GM19351 (cell line): ENCODE results near the gene NOS1AP.

Experiments used
- ATAC-seq: cut with Tn5 transposase; IDR thresholded peaks from one replicate; pipeline ENCODE4 v1.9.1; 2021; ENCODE audit warnings: mild to moderate bottlenecking, moderate library complexity; ENCODE audit not compliant: unreplicated experiment

NOS1AP gene

DNA sequence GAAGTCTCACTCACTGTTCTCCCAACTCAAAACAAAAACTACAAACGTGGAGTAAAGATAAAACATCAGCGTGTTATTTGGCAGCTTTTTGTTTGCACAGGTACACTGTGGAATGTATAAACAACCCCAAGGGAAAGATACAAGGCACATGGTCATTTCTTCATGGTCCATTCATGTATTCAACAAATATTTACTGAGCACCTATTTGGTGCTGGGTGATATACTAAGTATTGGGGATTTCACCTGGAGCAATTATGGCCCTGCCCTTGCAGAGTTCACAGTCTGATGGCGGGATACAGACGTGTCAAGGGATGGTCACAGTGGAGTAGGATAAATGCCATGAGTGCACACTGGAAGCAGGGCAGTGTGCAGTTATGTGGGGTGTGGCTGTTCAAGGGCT is 171.1 kb downstream of the NOS1AP start:
- no peak for ATAC-seq

- no peak for ATAC-seq
Measured at GRCh38 chr1:162242804-162243203, 173.3 kb downstream of the NOS1AP start.

DNA sequence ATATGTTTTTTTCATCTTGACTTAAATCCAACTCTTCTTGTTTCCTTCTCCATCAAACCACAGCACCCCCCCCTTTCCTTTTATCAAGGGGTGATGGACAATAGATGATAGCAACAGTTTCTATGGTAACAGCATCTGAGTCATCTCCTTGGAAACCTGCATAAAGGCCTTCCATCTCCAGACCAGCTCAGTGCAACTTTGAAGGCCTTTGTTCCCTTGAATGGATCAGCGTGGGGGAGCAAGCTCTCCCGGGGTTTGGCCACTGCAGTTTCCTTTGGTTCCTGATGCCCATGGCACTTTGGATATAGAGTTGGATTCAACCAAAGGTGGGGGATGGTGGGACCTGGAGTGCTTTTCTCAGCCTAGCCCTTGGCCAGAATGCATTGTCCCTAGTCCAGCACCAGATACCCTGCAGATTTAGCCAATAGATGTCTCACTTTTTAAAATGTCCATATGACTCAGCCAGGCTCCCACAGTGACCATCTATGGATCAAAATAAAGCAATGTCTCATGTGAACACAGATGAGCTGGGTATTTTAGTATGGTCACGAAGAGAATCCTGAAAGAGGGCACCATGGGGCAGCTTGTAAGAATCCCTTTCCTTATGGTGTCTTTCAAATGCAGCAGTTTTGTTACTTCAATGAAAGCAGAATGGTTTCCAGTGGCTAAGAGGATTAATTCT is 179.5 kb downstream of the NOS1AP start:
- ATAC-seq, result no peak

DNA sequence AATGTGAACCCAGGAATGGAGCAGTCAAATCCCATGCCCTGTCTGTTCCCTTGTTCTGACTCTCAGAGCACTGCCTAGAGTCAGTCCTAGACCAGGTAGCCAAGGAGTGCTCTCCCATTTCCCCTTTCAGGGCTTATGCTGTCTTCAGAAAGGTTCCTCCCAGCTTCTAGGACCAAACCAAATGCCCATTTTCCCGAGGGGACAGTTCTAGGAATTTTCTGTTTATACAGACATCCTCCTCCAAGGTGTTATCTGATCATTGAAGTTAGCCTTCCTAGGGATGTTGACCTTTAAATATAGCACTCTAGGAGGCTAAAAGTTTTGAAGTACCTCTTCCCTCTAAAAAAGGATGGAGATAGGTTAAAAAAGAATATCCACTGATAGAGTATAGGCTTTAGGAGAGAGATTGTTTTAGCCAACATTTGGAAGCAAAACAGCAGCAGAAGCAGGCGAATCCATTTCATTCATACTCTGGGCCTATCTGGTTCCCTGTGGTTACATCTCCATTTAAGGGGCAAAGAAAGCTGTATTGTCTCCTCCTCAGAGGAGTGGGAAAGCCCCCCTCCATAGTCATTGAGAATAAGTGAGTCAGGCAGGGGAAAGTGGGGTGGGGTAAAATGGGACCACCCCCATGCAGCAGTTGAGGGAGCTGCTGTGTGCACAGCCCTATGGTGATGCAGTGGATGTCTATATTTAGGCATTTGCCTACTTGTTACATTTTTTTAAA is 180.7 kb downstream of the NOS1AP start:
- ATAC-seq, result no peak

GRCh38 chr1:162251102-162251501 is 181.6 kb downstream of the NOS1AP start:
- ATAC-seq, result no peak

DNA sequence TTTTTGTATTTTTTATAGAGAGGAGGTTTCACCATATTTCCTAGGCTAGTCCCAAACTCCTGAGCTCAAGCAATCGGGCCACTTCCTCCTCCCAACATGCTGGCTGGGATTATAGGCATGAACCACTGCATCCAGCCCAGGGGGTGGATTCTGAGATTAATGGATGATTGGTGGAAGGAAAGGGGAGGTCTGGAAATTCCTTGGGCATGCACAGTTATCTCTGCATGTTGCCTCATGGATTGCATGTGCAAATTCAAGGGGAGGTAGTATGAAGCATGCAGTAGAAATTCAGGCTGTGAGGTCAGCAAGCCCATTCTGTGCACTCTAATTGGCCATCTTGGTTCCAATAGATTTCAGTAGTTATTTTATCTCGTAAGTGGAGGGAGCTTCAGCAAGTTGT is 182.7 kb downstream of the NOS1AP start:
- no peak for ATAC-seq

GRCh38 chr1:162253790-162254189 is 184.3 kb downstream of the NOS1AP start:
- ATAC-seq, result no peak

DNA sequence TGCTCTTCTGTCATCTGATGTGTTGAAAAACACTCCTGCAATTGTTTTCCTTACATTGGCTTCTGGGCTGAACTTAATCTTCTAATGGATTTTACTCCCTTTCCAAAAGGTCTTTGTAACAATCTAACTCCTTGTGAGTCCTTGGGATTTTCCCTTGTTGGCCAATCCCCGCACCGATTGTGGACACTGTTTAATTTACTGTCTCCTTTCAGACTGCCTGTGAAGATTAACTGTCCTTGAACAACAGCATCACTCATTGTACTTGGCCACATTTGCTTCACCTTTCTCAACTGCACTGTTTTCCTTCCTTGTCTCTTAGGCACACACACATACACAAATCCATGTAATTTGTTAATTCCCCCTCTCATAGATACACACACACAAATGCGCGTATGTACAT is 186.8 kb downstream of the NOS1AP start:
- ATAC-seq, result no peak

- no peak for ATAC-seq
Measured at GRCh38 chr1:162258394-162258793, 188.9 kb downstream of the NOS1AP start.

DNA sequence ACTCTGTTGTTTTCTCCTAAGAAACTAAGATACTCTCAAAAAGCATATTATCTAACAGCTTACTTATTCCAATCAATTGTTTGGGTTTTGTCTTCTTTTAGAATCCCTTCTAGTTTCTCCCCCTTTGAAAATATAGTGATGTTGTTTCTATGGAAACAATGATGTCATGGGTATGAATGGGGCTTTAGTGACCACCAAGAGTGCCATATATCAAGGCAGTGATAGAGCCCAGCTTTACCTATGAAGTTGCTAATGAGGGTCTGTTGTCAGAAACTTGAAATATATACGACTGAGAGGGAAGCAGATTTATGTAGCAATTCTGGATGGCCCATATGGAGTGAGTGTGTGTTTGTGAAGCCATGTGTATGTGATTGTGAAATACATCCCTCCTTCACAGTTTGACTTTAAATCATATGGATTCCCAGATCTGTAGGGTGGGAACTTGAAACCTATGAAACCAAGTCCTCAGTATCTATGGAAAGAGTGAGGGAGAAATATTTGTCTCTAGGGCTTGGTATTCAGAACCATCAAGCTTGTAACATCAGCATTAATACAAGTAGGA is 190.5 kb downstream of the NOS1AP start:
- no peak for ATAC-seq

DNA sequence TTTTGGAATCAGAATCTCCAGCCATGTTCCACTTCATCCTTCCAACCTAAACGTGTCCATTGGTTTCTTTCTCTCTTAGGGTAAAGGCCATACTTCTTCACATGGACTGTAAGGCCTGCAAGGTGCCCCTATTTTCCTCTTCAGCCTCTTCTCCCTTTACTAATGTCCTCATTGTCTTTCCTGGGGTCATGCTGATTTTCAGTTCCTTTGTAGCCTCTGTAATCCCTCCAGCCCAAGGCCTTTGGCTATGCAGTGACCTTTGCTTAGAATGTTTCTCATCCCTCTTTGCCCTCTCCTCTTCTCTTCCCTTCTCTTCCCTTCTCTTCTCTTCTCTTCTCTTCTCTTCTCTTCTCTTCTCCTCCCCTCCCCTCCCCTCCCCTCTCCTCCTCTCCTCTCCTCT is 194.6 kb downstream of the NOS1AP start:
- ATAC-seq, result no peak

- ATAC-seq, result peak; percentile 96
Measured at GRCh38 chr1:162265983-162266382, 196.5 kb downstream of the NOS1AP start.

GRCh38 chr1:162270016-162270770 is 200.7 kb downstream of the NOS1AP start:
- ATAC-seq, result no peak

DNA sequence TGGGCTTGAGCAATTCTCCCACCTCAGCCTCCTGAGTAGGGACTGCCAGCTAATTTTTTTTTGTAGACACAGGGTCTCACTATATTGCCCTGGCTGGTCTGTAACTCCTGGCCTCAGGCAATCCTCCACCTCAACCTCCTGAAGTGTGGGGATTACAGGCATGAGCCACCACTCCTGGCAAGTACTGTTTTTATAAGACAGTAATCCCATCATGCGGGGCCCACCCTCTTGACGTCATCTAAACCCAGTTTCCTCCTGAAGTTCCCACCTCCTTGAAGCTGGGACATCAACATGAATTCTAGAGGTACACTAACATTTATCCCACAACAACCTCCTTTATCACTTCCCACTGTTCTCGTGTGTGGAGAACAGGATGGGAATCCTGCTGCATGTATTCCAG is 202.5 kb downstream of the NOS1AP start:
- ATAC-seq, result no peak

- ATAC-seq, result no peak
Measured at GRCh38 chr1:162272419-162272818, 202.9 kb downstream of the NOS1AP start.

DNA sequence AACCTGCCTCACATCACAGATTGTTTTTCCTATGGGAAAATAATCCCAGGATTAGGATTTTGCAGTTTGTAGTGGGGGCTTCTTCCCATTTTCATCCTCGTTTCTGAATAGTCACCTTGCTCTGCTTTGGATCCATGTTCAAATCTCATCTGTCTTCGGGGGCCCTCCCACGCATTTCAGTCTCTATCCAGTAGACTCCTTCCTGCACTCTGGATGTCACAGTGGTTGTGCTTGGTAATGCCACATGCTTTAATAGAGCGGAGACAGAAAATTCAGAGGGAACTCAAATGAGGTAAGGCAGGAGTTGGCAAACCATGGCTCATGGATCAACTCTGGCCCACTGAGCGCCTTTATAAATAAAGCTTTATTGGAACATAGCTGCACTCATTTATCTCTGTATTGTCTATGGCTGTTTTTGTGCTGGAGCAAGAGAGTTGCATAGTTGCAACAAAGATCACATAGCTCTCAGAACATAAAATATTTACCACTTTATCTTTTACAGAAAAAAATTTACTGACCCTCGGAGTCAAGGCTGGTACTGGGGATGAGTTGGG is 206.2 kb downstream of the NOS1AP start:
- ATAC-seq, result no peak

DNA sequence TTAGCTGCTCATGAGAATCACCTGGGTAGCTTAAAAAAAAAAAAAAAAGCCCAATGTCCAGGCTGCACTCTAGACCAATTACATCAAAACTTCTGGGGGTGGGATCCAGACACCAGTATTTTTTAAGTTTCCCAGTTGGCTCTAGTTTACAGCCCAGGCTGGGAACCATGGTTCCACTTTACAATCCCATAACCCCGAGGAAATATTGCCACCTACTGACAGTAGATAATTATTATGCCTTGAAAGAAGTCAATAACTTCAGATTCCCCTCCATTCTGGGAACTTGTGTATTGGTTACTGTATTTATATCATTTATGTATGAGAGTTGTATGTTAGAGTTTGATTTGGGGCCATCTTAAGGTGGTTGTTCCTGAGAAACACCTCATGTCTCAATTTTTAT is 207.0 kb downstream of the NOS1AP start:
- no peak for ATAC-seq

- no peak for ATAC-seq
Measured at GRCh38 chr1:162279136-162279498, 209.6 kb downstream of the NOS1AP start.

- no peak for ATAC-seq
Measured at GRCh38 chr1:162281426-162281825, 211.9 kb downstream of the NOS1AP start.

DNA sequence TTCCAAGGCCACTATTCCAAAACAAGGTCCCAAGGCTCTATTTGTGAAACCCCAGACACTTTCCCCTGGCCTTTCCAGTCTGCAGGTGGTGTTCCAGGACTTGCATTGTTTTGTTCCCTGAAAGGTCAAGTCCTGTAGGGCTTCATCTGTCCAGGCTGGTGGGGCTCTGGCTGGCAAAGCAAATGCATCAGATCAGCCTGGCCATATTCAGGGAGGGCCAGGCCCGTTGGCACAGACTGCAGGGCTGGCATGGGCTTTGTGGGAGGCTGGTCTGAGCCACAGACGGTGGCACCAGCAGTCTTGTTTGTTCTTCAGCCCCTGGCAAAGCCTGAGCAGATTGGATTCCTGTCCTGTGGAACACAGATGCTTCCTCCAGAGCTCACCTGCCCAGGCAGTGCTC is 214.2 kb downstream of the NOS1AP start:
- ATAC-seq, result no peak

DNA sequence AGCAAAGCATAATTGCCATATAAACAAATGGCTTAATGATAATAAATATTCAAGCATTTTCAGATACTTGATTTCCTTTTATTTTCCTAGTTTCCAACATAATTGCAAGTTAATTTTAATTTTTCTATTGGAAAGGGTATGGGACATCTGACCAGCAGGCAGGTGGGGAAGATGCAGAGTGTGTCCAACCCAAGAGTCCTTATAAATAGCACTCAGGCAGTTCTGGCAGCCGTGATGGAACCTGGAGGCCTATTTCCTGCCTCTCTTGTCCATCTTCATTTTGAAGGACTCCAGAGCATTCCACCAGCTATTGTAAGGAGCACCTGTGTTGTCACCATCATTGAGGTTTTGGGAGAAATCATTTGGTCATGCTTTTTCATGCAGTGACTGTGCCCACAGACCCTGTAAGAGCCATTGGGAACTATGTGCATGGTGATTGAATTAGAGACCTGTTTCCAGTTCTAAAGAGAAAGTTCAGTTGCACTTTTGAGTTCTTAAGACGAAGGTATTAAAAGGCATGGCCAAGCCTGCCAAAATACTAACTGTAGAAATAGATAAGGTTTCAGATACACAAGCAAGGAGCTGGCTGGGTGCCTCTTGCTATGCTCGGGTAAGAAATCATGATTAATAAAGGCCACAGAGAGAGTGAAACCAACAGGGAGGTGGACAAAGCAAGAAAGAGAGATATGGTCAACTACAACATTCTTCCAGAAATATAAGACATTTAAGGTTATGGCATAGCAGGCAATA is 214.9 kb downstream of the NOS1AP start:
- no peak for ATAC-seq
